HEK293 (cell line): Measurements from ENCODE around the gene CDCA3.

Experiments
- GLI4 ChIP-seq: fragments of 450-650 bp; formaldehyde crosslinking; IDR thresholded peaks from 2 replicates; pipeline ENCODE4 v1.5.1; 2016; ENCODE audit warnings: missing biosample characterization, missing genetic modification characterization
- HIC1 ChIP-seq: fragments of 450-650 bp; formaldehyde crosslinking; IDR thresholded peaks from 2 replicates; pipeline ENCODE4 v1.5.1; 2016; ENCODE audit warnings: missing biosample characterization, missing genetic modification characterization
- HOXC10 ChIP-seq: sonication (generic); formaldehyde crosslinking; IDR thresholded peaks from 2 replicates; pipeline ENCODE4 v1.8.1; 2023; ENCODE audit warnings: mild to moderate bottlenecking, missing genetic modification reagents
- KLF17 ChIP-seq: fragments of 450-650 bp; formaldehyde crosslinking; IDR thresholded peaks from 2 replicates; pipeline ENCODE4 v1.5.1; 2016; ENCODE audit warnings: missing biosample characterization, missing genetic modification characterization
- MEIS1 ChIP-seq: sonication (generic); formaldehyde crosslinking; IDR thresholded peaks from 2 replicates; pipeline ENCODE4 v1.8.1; 2022; ENCODE audit warnings: missing genetic modification reagents, mild to moderate bottlenecking, borderline replicate concordance
- PRDM4 ChIP-seq: fragments of 450-650 bp; formaldehyde crosslinking; IDR thresholded peaks from 2 replicates; pipeline ENCODE4 v1.5.1; 2017; ENCODE audit warnings: missing biosample characterization, missing genetic modification characterization
- RBAK ChIP-seq: fragments of 450-650 bp; formaldehyde crosslinking; IDR thresholded peaks from 2 replicates; pipeline ENCODE4 v1.5.1; 2016; ENCODE audit warnings: missing biosample characterization, missing genetic modification characterization
- TRIM28 ChIP-seq: IDR thresholded peaks from 2 replicates; pipeline ENCODE4 v1.6.1; 2011; ENCODE audit warnings: low read length, control low read depth, borderline replicate concordance
- ZBTB11 ChIP-seq: fragments of 450-650 bp; formaldehyde crosslinking; conservative IDR thresholded peaks from 2 replicates; pipeline ENCODE4 v1.5.1; 2016; ENCODE audit warnings: low read depth, missing biosample characterization, missing genetic modification characterization
- ZBTB20 ChIP-seq: fragments of 450-650 bp; formaldehyde crosslinking; IDR thresholded peaks from 2 replicates; pipeline ENCODE4 v1.5.1; 2016; ENCODE audit warnings: missing biosample characterization, missing genetic modification characterization
- ZBTB21 ChIP-seq: fragments of 450-650 bp; formaldehyde crosslinking; IDR thresholded peaks from 2 replicates; pipeline ENCODE4 v1.5.1; 2017; ENCODE audit warnings: missing biosample characterization, missing genetic modification characterization
- ZBTB48 ChIP-seq: fragments of 450-650 bp; formaldehyde crosslinking; IDR thresholded peaks from 2 replicates; pipeline ENCODE4 v1.5.1; 2016; ENCODE audit warnings: missing biosample characterization, missing genetic modification characterization
- ZFHX2 ChIP-seq: fragments of 450-650 bp; formaldehyde crosslinking; conservative IDR thresholded peaks from 2 replicates; pipeline ENCODE4 v1.5.1; 2016; ENCODE audit warnings: missing biosample characterization, missing genetic modification characterization
- ZNF175 ChIP-seq: fragments of 450-650 bp; formaldehyde crosslinking; IDR thresholded peaks from 2 replicates; pipeline ENCODE4 v1.5.1; 2016; ENCODE audit warnings: missing biosample characterization, missing genetic modification characterization
- ZNF366 ChIP-seq: fragments of 450-650 bp; formaldehyde crosslinking; conservative IDR thresholded peaks from 2 replicates; pipeline ENCODE4 v1.5.1; 2016; ENCODE audit warnings: missing biosample characterization, missing genetic modification characterization
- ZNF404 ChIP-seq: fragments of 450-650 bp; formaldehyde crosslinking; IDR thresholded peaks from 2 replicates; pipeline ENCODE4 v1.5.1; 2017; ENCODE audit warnings: missing biosample characterization, missing genetic modification characterization
- ZNF423 ChIP-seq: fragments of 450-650 bp; formaldehyde crosslinking; IDR thresholded peaks from 2 replicates; pipeline ENCODE4 v1.5.1; 2016; ENCODE audit warnings: missing biosample characterization, missing genetic modification characterization
- ZNF514 ChIP-seq: fragments of 450-650 bp; formaldehyde crosslinking; IDR thresholded peaks from 2 replicates; pipeline ENCODE4 v1.5.1; 2016; ENCODE audit warnings: missing biosample characterization, missing genetic modification characterization
- ZNF518A ChIP-seq: fragments of 450-650 bp; formaldehyde crosslinking; conservative IDR thresholded peaks from 2 replicates; pipeline ENCODE4 v1.5.1; 2016; ENCODE audit warnings: low read depth, missing biosample characterization, missing genetic modification characterization
- ZNF544 ChIP-seq: fragments of 450-650 bp; formaldehyde crosslinking; IDR thresholded peaks from 2 replicates; pipeline ENCODE4 v1.5.0; 2017; ENCODE audit warnings: missing biosample characterization, missing genetic modification characterization
- ZNF549 ChIP-seq: fragments of 450-650 bp; IDR thresholded peaks from 2 replicates; pipeline ENCODE4 v1.5.1; 2018; ENCODE audit warnings: missing biosample characterization, missing genetic modification characterization, mild to moderate bottlenecking, inconsistent platforms, moderate library complexity
- ZNF624 ChIP-seq: fragments of 450-650 bp; formaldehyde crosslinking; IDR thresholded peaks from 2 replicates; pipeline ENCODE4 v1.5.1; 2017; ENCODE audit warnings: missing biosample characterization, missing genetic modification characterization
- ZNF747 ChIP-seq: fragments of 450-650 bp; formaldehyde crosslinking; IDR thresholded peaks from 2 replicates; pipeline ENCODE4 v1.5.1; 2016; ENCODE audit warnings: missing biosample characterization, missing genetic modification characterization
- ZNF785 ChIP-seq: fragments of 450-650 bp; formaldehyde crosslinking; IDR thresholded peaks from 2 replicates; pipeline ENCODE4 v1.5.1; 2016; ENCODE audit warnings: missing biosample characterization, missing genetic modification characterization
- ZSCAN5A ChIP-seq: fragments of 450-650 bp; formaldehyde crosslinking; IDR thresholded peaks from 2 replicates; pipeline ENCODE4 v1.5.1; 2016; ENCODE audit warnings: missing biosample characterization, missing genetic modification characterization

CDCA3 gene

GRCh38 chr12:6866920-6867412 is 15.9 kb upstream of the CDCA3 start (continued):
- TF ChIP-seq ZBTB11 (tag by site-specific recombination), result no peak
- TF ChIP-seq ZNF518A, result no peak
- no peak for TF ChIP-seq KLF17 (tag by site-specific recombination)
- no peak for TF ChIP-seq RBAK (tag by site-specific recombination)
- TF ChIP-seq ZNF423, result no peak
- no peak for TF ChIP-seq ZNF544 (tag by site-specific recombination)
- no peak for TF ChIP-seq ZNF366 (tag by site-specific recombination)
- no peak for TF ChIP-seq ZNF624 (tag by site-specific recombination)
- TF ChIP-seq ZBTB48, result peak; percentile 81
- peak; percentile 71 for TF ChIP-seq ZFHX2 (tag by site-specific recombination)
- no peak for TF ChIP-seq ZSCAN5A (tag by site-specific recombination)
- peak; percentile 75 for TF ChIP-seq ZBTB20 (tag by site-specific recombination)
- TF ChIP-seq ZBTB21 (tag by site-specific recombination), result peak; percentile 18; the same call in 1 of the 2 replicates
- no peak for TF ChIP-seq ZNF747 (tag by site-specific recombination)
- TF ChIP-seq HIC1 (tag by site-specific recombination), result peak; percentile 83
- TF ChIP-seq TRIM28, result no peak
- TF ChIP-seq ZNF404, result no peak
- TF ChIP-seq HOXC10 (CRISPR knock-in tag), result no peak
- no peak for TF ChIP-seq ZNF175 (tag by site-specific recombination)
- TF ChIP-seq MEIS1 (CRISPR knock-in tag), result no peak
- no peak for TF ChIP-seq PRDM4 (tag by site-specific recombination)
- no peak for TF ChIP-seq ZNF549 (tag by site-specific recombination)
- 0 out of 2 replicates have a peak, but pooled peaks have one; percentile 24 for TF ChIP-seq GLI4 (tag by site-specific recombination)
- no peak for TF ChIP-seq ZNF514 (tag by site-specific recombination)
- TF ChIP-seq ZNF785 (tag by site-specific recombination), result no peak
